HG02678 (cell line): Measurements from ENCODE around the gene GPR158.

Experiments used
- ATAC-seq: cut with Tn5 transposase; IDR thresholded peaks from one replicate; pipeline ENCODE4 v1.9.1; 2021; ENCODE audit warnings: mild to moderate bottlenecking, moderate library complexity; ENCODE audit not compliant: unreplicated experiment

Gene GPR158

DNA sequence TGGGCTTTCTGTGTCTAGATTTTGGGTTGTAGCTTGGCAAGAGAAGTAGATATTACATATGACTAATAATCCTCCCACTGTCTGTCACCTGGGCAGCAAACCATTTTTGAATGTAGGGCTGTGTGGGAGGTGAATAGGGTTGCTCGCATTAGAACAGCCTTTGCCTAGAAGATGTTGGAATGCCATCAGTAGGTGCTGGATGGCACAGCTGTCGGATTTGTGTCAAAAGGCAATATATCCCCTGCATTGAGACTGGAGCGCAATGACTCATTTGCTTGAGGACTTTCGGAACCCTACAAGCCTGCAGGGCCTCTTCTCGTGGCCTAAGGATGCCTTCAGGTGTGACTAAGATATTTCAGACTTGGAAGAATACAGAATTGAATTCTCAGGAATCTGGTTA is 323.8 kb downstream of the GPR158 start:
- no peak for ATAC-seq

DNA sequence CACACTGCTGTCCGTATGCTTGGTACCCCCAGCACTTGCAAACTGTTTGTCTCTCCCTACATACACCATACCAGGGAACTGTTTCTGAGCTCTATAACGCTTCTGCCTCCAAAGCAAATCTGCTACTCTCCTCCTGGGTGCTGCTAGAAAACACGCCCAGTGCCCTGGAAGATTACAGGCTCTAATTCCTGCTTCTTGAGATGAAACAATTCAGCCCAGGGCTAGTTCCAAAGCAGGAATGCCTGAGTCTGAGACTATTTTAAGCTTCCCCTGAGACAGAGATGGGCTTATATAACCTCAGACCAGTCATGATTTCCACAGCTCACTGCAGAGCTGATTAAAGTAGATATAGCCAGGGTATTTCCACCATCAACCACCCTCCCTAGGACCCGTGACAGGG is 327.1 kb downstream of the GPR158 start:
- no peak for ATAC-seq

DNA sequence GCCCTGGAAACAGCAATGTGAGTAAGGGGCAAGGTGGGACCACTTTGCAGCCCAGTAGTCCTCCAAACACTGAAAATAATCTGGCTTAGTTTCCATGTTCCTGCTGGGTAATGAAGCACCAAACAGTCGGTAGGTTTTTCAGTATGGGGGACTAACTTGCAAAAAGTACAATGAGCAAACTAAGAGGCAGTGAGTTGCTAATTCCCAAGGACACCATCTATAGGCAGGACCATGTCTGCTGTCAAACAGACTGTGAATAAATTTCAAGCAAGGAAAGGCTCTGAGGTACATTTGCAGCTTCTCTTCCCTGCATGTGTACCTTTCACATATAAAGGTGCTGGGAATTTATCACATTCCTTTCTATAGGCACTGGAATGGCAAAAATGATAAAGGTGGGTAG is 327.7 kb downstream of the GPR158 start:
- ATAC-seq: no peak

DNA sequence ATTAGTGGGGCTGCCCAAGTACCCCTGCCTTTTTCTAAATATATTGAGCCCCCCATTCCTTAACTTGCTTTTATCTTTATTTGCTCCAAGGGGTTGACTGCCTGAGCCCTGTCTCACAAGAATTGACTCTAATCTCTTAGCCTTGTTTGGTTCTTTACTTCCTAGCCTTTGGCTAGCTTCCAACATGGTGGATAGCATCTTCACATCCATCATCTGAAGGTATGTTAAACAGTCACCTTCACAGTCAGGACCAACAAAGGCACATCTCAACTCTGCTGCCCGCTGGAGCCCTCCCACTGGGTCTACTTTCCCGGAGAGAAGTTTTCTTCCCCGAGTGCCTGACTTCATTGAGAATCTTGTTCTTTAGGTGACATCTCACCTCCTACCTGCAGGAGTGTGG is 329.5 kb downstream of the GPR158 start:
- no peak for ATAC-seq

DNA sequence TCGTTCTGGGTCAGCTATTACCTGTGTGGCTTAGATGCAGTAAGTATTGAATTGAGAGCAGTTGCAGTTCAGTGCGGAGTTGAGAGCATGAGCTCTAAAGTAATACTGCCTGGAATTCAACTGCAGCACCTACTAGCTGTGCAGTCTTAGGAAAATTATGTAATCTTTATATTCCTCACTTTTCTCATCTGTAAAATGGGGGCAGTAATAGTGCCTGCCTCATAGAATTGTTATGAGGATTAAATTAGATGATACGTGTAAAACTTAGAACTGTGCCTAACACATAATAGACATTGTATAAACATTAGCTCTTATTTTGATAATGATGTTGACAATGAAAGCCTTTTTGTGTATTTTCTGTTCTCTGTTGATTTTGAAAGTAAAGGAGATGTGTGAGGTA is 330.0 kb downstream of the GPR158 start:
- ATAC-seq: no peak

DNA sequence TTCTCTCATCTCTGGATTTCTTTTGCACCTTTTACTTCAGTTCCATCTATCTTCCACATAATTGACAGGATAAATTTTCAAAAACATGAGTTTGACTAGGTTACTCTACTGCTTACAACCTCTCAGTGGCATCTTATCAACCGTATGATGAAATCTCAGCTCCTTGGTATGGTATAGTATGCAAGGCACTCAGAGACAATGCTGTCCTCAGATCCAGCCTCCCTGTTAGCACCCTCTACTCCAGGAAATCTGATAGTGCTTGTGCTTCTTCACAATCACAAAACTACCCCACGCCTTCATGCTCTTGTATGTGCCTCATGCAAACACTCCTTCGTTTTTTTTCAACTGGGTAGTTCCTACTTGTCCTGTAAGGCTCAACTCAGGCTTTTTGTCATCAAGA is 330.7 kb downstream of the GPR158 start:
- no peak for ATAC-seq

DNA sequence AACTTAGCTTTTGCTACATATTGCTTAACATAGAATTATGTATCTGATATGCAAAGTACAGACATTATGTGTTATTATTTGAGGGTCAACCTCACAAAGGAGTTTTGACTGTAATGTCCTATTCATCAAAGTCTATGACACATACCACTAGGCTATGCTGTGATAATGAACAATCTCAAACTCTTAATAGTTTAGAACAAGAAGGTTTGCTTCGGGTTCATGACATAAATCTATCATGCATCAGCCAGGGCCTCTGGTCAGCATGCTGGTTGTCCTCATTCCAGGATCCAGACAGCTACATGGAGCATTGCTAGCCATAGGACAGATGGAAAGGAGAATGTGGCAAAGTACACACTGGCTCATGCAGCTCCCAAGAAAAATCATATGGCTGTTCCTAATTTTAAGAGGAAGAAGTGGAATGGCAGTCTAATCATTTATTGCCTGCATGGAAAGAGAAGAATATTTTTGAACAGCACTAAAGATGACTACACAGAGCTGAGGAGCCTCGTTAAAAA is 332.1 kb downstream of the GPR158 start:
- no peak for ATAC-seq

DNA sequence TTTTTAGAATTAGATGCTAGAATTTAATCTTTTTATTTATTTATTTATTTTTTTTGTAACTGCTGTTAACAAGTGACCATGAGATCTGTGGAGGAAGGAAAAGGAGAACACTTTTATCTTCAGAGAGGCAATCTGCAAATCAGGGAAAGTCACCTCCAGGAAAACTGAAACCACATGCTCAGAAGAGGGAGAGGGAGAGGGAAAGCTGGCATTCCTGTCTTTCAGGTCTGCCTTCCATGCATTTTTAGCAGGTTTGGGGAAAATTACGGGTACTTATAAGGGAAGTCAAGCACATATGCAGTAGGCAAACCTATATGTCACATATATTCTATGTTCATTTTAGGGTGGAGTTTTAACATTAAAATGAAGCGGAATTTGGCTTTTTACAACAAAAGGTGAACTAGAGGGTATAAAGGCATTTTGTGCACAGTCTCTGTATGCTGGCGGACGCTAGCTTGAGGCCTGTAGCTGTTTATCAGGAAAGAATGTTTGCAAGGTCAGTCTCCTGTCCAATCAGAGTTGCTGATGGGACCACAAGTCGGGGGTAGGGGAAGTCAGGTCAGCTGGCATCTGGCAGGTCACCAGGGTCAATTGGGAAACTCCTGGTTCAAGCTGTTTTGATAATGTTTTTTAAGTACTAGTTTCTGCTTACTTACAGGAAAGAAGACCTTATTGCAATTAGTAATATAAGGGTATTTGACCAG is 333.5 kb downstream of the GPR158 start:
- ATAC-seq: no peak

DNA sequence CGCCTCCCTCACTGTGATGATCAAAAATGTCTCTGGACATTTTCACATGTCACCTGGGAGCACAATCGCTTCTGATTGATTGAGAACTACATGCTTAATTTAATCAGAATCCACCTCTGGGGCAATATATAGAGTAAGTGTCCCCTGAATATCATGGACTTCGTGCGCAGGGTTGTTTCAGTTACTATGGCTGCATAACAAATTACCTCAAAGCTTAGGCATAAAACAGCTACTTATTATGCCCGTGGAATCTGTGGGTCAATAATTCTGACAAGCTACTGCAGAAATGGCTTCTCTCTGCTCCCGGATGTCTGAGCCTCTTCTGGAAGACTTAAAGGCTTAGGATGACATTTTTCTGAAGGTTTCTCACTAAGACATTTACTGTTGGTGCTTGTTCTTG is 334.4 kb downstream of the GPR158 start:
- ATAC-seq: no peak

DNA sequence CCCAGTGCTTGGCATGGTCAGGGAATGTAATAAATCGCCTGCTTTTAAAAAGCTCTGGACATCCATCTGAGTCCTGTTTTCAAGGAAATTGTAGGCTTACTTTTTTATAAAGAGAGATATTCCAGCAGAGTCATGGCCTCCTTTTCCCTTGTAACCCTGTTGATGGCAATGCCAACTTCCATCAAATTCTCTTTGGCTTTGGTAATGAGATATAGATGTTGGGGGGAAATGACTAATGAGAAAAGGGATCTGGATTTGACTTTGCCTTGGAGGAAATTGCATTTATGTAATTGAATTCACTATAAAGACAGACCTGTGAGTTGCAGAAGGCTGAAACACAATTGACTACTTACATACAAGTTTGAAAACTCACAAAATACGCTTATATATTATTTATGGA is 347.5 kb downstream of the GPR158 start:
- no peak for ATAC-seq

DNA sequence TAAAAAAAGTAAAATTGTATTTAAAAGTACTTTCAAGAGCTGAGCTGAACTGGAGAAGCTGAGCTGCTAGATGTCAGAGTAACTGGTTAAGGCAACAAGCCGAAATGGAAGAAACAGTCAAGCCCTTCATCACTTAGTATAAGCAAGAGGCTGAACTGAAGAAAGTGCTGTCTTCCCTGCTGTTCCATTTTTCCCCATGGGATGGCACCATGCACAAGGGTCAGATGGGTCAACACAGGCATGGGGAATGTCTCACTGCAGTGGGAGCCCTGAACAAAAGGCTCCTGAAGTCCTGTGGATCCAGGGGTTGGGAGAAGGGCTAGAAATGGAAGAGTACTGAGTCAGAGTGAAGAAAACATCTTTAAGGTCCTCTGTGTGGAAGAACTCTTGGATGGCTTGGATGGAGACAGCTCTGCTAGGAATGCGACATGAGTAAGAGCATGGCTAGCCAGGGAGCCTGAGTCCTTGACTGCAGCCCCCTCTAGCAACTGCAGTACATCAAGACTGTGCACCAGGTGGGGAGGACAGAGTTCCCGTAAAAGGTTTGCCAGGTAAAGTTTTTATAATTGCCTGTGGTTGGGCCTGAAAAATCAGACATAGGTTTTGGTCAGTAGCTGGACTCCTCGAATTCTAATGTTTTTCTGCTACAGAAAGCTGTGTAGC is 348.3 kb downstream of the GPR158 start:
- ATAC-seq: no peak

DNA sequence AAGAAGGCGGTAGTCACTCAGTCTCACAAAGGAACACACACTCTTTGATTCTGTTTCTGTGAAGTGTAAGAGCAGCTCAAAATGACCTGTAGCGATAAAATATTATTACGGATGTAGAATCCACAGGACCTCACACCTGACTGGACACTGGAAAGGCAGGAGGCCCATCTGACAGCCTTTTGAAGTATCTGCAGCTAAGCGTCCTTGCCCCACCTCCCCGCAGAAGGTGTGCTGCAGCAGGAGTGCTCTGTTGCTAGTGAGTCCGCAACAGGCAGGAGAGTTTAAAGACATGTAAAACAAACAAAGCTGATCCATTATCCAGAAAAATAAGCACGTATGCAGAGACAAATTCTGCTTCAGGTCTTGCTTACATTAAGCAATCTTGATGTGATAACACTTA is 355.5 kb downstream of the GPR158 start:
- ATAC-seq: no peak

DNA sequence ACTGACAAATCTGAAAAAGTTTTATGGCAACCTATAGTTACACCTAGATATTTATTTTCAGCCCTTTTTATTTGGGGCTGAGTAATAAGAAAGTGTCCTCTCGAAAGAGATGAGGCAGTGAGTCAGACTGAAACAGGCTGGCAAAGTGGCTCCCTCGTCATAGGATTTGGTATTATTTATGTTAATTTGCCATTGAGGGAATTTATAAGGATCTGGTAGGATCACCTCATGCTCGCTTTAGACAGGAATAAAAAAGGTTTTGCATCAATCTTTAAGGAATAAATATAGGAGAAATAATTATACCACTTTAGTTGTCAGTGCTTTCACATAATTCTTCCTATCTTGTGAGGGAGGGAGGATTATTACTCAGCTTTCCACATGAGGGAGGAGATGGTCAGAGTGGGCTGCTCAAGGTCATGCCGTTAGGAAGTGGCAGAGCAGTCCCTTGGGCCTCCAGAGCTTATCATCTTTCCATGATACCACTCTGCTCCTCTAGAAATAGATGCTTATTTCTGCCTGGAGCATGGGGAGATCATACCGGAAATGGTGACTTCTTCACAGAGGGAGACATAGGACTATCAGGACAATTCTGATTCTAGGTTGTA is 356.8 kb downstream of the GPR158 start:
- ATAC-seq: no peak

DNA sequence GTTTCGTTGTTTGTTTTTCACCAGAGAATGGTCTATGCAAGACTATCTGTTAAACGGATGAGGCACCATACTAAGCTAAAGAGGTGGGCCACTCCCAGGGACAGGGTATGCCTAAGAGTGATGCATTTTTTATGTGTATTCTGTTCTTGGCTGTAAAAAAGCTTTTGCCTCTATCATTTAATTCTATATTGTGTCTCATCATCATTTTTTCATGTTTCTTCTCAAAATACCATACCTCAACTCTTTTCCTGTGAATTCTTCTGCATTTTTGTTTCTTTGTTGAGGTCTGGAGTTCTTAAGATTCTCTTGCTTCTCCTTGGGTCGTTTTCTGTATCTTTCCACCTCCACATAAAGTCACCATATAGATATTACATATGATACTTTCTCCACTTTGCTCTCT is 357.4 kb downstream of the GPR158 start:
- no peak for ATAC-seq

DNA sequence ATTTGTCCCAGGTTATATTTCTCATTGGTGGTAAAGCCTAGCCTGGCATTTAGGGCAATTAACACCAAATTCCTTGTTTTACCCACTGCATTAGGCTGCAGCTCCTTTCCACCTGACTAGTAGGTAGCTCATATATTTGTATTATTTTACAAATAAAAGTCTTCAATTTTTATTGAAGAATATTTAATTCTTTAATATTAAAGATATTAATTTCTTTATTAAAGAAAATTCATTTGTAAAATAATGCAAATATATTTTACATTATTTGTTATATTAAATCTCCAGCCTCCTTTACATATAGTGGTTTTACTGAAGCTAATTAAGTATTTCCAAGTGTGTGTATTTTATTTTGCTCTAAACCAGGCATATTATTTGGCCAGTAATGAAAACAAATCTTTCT is 361.2 kb downstream of the GPR158 start:
- ATAC-seq: no peak

DNA sequence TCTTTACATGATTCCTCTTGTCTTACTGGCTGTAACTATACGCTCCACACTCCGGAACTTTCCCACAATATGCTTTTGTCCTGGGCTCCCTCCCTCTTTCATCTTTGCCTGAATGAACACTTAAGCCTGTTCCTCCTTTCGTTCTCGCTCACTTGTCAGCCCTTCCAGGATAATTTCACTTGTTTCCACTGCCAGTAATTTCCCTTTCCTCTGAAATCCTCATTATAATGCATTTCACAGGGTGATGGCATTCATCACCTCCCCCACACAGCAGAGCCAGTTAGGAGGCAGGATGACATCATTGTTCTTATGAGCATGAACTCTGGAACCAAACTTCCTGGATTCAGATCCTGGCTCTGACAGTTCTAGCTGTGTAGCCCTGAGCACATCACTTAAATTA is 372.6 kb downstream of the GPR158 start:
- no peak for ATAC-seq

DNA sequence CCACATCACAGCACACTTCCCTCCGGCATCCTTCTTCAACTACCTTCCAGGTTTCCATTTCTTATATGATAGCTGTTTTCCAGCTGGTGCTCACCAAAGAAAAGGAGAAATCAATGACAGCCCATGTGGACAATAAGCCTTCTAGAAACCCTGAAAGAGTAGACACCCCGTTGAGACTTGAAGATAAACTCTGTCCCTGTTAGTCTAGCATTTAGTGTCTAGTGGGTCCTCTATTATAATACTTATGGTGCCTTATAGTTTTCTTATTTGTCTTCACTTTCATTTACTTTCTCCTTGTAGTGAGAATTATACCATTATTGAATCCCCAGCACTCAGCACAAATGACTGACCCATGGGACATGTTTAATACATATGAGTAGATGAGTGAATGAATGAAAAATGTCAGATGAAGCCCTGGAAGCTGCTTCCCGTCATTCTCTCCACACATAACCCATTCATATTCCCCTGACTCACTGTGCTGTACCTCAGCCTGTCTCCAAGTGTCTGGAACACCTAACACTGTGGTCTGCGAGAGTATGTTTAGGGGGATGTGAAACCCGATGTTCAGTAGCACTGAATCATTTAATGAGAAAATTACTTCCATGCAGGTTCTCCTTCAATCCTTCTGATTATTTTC is 377.6 kb downstream of the GPR158 start:
- ATAC-seq: no peak

DNA sequence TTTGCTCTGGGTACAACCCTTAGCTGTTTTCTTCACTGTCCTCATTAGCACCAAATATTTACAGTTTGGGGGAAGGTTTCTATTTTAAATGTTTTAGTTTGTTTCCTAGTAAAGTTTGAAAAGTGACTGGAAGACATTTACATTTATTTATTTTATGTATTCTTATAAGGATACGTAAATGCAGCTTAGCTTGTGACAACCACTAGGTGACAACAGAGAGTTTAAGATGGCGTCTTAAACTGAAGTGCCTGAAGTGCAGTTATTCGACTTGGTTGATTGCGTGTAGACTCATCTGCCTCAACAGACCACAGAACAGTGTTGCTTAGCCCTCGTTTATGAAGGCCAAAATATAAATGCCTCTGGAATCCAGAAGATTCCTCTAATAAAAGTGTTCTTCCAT is 381.1 kb downstream of the GPR158 start:
- no peak for ATAC-seq

DNA sequence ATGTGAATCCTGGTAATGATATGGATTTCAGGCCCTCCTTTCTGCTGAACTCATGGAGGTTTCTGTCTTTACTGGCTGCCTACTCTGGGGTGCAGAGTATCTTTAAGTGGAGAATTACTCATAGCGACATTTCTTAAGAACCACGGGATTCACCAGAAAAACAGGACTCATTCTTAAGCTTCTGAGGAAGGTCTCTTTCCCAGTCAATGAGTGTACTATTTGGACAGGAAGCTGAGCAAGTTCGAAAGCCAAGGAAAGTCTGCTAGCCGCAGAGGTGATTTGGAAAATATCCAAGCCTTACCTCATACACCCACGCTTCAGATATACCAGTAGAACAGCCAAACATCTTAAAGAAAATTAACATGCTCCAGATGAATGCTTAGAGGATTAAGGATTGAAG is 381.7 kb downstream of the GPR158 start:
- no peak for ATAC-seq

DNA sequence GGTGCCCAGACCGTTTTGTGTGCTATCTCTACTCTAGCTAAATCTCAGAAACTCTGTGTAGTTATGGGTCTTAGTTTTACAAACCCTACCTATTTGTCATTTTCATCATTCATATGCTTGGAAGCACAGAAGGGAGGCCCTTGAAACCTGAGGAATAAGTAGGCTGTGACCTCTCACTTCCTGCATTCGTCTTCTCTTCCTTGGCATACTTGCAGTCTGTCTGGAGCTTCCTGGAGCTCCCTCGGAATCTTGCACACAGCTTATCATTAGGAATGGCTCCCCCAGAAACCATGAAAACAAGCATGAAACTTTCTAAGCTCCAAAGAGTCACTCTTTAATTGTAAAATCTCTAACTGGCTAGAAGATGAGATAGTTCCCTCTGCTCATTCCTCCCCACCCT is 382.3 kb downstream of the GPR158 start:
- ATAC-seq: no peak

DNA sequence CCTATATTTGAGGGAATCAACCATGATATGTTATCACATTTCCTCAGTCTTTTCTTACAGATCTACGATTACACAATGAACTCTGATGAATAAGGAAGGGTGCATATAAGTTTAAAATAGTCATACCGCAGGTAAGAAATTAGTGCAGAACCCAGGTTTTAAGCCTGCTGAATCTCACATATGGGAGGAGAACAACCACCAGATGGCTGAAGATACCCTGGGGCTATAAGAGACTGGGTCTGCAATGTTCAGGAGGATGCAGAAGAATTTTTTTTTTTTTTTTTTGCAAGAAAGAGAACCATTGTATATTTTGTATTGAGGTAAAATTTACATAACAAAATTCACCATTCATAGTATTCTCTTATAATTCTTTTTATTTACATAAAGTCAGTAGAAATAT is 387.0 kb downstream of the GPR158 start:
- ATAC-seq: no peak

DNA sequence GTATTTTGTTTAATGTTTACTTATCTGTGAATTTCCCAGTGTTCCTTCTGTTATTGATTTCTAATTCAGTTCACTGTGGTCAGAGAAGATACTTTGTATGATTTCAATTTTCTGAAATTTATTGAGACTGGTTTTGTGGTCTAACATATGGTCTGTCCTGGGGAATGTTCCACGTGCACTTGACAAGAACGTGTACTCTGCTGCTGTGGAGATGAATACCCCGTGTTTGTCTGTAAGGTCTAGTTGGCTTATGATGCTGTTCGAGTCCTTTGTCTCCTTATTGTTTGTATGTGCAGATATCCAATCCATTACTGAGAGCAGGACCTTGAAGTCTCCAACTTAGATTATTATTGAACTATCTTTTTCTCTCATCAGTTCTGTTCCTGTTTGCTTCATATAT is 387.7 kb downstream of the GPR158 start:
- no peak for ATAC-seq
